GM19238 (cell line): ENCODE data around the gene EMP1.

ENCODE experiments used
- DNase-seq: peaks from one replicate; pipeline ENCODE4 v3.0.0; 2011; ENCODE audit warnings: low spot score; ENCODE audit not compliant: insufficient read length

Gene EMP1

DNA sequence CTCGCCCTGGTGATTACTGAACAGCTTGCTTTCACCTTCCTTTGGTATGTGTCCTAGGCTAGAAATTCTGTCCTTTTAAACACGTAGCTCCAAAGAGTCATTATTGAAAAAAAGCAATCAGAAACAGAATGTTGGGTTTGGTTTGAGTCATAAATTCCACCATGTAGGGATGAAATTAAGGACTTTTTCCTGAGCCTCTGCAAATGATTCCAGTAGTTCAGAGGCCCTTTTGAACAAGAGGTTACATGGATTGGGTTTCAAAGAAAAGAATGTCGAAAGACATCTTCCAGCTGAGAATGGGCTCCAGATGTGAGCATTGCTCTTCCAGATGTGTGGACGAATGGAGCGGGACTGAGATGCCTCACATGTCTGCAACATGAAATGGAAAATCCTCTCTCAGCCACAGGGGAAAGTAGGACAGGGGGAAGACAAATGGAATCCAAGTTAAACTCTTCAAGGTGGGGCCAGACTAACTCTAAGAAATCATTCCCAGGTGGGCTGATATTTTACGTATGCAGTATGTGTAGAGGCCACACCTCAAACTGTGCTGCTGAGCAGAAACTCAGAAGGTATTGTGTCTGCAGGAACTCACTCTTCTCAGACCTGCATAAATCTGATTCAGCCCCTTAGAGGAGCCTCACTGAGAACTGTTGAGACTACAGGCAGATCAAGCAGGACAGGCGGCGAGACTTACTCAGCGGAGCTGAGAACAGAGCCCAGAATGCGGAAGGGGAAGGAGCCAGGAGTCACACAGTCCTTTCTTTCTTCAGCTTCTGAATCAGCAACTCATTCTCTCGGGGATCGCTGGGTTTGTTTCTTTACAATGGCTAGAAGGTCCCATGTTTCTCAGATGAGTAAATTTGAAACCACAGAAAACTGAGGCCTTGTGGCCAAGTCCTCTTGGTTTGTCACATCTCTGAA, 23.3 kb upstream of the EMP1 start:
- peak; percentile 40 for DNase-seq

DNA sequence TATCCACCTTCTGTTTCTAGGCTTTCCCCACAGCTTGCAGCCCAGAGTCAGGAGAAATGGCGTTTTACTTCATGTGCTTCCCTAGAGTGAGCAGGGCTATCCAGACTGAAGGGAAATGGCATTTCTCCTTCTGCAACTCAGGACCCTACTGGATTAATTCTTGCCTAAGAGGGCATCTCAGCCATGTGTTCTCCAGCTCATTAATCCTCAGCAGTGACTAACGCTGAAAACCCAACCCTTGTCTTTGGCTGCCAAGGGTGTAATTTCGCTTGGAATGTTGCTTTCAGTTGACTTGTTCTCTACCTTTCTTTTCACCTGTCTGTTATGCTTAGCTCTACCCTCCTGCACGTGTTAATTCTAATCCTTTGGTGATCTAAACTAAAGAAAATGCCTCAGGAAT, 21.0 kb upstream of the EMP1 start:
- DNase-seq = no peak

DNA sequence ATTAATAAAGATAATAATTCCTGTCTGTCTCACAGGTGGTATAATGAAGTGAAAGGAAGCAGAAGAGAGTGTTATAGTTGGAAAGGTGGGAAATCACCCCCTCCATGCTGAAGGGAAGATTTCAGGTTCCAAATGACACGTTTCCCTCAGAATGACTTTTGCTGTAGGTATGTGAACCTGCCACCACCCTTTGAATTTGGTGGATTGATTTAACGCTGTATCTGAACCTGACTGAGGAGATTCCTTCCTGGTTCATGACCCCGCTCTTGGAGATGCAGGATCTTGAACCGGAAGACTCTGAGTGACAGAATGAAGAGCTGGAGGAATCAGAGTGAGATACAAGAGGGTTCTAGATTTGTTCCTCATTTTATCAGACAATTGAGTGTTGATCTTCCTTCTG, 20.3 kb upstream of the EMP1 start:
- DNase-seq = no peak

DNA sequence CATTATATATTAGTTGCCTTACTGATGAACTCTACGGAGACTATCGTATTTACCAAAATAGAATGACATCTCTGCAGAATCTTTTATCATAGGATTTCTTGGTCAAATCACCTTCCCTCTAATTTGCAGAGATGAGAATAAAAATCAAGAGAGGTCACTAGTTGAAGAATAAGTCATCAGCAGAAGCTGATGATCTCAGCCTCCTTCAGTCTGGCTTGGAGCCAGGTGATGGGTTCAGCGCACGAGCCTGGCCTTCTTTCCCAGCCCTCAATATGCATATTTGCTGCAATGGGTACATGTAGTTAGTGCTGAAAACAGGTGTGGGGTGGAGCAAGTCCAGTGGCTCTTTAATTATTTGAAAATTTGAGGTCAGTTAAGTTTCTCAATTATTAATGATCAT, 19.2 kb upstream of the EMP1 start:
- DNase-seq = no peak

DNA sequence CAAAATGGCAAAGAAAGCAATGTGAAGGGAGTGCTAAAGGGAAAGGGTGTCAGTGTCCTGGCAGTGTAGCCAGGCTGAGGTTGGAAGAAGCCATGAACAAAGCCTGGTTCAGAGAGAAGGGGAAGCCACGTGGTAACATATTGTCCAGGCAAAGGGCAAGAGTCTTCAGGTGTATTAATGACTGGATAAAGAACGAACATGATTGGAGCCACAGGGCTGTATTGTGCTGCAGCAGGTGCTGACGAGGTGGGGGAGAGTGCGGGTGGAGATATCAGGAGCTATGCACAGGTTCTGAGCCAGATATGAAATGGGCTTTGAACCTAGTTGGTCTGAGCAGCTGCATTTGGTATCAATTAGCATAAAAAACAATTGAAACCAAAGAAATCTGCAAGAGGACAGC, 18.6 kb upstream of the EMP1 start:
- DNase-seq = no peak

DNA sequence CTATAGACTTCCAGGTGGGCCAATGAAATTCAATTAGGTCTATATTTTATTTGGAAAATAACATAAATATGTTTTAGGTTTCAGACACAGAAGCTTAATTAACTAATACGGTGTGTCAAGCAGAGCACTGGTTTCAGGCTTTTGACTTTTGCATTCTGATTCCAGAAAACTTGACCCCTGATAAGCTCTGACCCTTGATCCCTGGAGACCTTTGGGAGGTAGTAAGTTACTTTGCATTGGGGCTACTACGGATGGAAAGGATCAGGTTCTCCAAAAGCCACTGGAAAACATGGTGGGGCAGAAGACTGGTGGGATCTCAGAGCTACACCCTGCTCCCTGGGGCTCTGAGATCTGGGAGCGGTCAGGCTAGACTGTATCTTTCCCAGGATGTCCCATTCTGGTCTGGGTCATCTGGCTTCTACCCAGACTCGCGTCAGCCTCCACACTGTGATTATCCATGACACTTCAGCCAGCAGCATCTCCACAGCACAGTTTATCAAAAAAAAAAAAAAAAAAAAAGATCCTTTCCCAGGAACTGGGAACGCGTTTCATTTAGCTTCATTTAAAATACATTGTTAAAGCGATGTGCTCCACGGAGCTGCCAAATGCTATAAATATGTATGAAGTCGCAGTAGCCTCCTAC, 17.8 kb upstream of the EMP1 start:
- no peak for DNase-seq

DNA sequence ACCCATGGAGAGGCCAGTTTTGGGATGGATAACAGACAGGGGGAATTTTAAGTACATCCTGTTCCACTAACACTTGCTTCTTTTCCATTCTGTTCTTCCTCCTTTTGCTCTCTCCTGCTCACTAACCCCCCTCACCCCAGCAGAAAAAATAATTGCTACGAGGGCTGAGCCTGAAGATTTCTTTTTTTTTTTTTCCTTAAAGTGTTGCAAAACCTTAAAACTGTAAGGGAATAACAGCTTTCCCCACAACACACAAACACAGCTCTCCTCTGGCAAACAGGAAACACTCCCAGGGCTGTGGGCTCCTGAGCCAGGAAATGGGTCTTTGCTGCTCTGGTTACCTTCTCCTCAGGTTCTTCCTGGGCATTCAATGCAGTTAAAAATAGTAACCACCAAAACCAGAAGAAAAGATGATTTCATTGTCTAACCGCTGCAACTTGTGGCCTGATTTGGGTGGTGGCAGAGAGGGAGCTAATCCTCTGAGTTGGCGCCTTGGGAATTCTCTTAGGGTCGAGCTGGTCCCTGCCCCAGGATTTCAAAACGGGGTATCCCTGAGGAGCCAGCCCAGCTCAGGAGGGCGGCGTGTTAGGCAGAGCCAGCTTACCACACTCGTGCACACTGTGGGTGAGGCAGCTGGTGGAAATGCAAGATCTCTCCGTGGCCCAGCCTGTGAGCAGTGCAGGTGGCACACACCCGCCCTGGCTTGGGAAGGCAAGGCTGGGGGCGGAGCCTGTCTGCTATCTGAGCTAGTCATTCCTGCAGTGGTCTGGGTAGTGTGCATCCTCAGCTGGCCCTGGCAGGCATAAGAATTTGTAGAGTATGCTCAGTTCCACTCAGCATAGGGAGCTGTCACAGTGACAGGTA, 17.1 kb upstream of the EMP1 start:
- no peak for DNase-seq

DNA sequence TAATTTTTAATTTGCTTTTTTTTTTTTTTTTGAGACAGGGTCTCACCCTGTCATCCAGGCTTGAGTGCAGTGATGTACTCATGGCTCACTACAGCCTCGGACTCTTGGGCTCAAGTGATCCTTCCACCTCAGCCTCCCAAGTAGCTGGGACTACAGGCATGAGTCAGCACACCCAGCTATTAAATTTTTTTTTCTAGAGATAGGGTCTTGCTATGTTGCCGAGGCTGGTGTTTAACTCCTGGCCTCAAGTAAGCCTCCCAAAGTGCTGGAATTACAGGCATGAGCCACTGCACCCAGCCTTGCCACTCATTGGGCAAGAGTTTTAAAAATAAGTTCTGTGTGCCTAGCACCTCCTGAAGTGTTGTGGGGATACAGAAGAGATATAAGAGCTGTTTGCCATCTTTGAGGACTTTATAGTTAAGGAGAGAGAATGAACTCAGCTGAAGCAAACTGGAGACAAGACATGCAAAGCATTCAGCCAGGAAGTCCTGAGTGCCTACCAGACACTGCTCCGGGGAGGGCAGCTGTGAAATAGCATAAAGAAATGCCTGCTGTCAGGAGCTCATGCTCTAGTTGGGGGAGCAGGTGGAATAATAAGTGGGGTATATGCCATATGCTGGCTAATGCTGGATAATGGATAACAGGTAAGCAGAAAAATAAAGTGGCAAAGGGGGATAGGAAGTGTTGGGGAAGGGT, 15.0 kb upstream of the EMP1 start:
- no peak for DNase-seq

DNA sequence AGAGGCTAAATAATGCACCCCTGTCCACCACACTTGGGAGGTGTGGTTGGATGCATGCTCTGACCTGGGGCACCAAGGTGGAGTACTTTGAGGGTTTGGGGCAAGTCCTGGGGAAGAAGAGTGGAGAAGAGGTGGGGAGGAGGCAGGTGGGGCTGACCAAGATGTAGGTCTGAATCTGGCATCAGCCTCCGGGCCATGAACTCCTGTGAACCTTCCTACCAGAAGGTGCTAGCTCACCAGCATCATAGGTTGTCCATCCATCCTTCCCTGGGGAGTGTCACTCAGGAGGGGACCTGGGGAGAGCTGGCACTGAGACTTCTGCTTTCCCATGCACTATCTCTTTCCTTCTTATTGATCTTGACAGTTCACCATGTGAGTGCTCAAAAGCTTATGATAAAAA, 13.6 kb upstream of the EMP1 start:
- no peak for DNase-seq

DNA sequence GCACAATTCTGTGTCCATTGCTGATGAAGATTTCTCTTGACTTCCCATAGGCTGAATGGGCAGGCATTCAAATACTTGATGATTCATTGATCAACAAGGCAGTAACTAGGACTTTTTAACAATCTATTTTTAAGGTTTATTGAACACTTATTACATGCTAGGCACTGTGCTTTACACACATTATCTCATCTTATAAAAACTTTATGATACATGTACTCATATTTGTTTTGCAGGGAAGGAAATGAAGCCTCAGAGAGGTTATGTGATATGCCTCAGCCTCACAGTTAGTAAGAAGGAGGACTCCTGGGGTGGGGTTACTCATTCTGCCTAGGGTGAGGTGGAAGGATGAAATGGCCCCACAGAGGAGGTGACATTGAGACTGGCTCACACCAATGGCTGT, 12.9 kb upstream of the EMP1 start:
- no peak for DNase-seq

DNA sequence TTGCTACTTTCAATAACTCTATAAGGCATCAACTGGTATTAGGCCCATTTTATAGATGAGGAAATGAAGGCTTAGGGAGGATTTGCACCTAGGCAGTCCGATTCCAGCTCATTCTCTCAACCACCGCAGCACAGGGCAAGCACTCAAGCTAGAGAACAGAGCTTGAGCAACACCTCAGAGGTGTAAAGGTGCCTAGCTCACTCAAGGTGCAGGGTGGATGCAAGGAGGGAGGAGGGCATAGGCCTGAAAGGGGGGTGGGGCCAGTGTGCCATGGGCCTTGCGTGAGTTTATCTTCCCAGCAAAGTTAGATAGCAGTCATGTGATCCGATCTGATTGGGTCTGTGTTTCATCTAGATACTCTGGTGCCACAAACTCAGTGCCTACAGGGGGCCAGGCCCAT, 10.2 kb upstream of the EMP1 start:
- DNase-seq = no peak

DNA sequence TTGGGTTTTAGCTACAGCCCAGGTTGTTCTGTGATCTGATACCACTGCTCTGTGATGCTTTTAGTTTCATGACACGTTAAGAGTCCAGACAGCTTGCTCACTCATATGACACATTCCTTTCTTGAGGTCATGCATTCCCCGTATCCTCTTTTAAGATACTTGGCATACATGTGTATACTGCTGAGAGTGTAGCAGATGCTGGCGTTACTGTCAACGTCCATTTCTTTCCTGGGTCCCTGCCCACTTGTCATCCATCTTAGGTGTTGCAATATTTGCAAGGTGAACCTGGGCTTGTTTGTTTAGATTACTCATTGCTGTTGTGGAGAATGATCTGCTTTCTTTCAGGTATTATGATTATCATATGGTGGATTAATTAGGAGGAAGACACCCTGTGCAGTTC, 9.1 kb upstream of the EMP1 start:
- DNase-seq = no peak

DNA sequence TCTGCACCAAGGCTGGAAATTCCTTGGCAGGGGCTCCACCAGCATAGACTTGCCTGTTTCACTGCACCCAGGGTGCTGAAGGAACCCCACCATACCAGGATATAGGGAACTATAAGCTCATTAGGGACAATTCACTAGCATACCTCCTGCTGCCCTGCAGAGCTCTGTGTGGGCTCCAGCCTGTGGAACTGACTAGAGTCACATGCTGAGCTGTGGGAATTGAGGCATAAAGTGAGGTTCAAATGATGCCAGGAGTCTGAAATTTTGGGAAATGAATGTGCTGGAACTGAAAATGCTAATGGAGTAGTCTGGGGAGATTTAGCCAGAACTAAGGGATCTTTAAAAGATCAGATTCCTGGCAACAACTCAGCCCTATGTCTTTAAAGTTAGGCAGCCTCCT, 7.3 kb upstream of the EMP1 start:
- no peak for DNase-seq

DNA sequence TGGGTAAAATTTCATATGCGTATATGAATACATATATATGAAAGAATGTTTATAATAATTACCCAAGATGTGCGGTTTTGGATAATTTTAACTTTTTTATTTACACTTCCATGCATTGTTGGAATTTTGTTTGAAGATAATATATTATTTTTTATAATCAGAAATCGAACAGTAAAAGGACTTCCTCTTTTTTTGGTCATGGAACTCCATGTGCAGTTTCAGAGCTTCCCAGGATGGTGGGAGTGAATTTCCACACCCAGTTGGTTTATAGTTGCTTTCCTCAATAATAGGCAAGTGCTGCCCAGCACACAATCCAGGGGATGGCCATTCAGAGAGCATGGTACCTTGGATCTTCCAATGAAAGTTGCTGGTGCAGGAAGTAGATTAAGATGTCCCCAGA, 6.3 kb upstream of the EMP1 start:
- no peak for DNase-seq

DNA sequence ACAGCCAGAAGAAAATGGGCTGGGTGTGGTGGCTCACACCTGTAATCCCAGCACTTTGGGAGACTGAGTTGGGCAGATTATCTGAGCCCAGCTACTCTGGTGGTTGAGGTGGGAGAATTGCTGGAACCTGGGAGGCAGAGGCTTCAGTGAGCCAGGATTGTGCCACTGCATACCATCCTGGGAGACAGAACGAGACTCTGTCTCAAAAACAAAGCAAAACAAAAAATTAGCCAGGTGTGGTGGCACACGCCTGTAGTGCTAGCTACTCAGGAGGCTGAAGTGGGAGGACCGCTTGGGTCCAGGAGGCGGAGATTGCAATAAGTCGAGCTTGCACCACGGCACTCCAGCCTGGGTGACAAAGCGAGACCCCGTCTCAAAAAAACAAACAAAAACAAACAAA, 3.8 kb upstream of the EMP1 start:
- DNase-seq = no peak

DNA sequence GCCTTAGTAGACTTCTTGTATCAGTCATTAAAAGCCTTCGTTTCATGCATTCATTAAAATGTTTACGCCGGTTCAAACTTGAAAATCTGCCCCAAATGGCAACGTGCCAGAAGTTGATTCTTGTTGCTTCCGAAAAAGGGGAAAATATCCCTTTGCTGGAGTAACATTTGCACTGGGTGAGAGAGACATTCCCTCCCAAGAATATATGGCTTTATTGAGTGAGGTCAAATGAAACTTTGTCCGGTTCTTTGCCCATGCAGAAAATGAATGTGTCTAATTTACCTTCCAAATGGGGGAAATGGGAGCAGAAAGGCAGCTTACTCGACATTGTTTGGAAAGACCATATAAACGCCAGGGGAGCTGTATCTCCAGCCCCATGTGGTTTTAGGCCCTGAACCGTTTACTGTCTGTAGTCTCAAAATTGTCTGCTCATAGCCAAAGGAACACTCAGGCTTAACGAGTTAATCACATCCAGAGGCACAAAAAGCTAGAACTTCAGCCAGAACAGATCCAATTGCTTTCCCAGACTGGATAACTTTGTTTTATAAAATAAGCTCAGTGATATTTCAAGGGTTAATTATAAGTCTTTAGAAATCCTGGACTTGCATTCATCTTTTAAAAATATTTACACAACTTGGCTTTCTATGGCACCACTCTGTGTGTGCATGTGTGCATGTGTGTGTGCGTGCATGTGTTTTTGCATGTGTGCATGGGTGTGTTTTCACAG, 2.9 kb upstream of the EMP1 start:
- DNase-seq = no peak

DNA sequence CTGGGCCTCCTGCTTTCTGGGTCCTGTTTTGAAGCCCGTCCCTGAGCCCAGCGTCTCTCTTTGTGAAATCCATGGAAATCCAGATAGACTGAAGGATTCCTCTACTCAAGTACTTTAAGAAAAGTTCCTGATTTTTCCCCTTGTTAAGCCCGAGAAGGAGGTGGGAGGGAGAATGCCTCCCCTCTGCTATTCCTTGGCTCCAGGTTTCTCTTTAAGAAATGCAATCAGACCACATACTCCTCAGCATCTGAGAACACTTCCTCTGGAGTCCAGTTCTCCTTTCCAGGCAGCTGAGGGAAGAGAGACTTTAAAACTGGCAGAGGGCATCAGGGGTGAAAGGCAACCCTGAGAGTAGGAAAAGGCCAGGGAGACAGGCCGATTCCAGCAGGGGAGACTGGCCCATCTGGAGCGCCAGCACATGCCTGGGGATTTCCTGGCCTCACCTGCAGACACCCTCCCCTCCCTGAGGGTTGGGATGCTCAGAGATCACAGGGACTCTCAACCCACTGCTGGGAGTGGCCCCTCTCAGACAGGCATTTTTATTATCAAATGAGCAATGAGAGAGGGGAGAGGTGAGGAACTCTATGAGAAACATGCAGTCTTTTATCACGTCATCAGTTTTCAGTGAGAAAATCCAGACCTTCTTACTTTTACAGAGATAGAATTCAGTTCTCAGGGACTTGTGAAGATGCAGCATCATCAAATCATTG, 2.0 kb upstream of the EMP1 start:
- no peak for DNase-seq

DNA sequence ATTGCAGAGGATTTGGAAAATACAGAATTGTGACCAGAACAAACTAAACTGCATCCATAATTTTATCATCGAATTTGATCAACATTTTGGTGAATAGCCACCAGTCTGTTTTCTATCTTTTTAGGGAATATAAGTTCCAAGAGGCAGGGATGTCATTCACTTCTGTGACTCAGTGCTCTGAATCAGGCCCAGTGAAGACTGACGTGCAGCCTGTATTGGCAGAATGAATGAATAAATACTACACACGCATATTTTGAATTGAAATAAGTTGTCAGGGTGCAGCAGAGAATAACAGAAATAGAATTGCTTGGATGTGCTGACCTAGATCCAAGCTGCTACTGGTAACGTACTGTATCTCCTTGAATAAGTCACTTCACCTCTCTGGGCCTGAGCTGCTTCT, 1.3 kb upstream of the EMP1 start:
- no peak for DNase-seq

DNA sequence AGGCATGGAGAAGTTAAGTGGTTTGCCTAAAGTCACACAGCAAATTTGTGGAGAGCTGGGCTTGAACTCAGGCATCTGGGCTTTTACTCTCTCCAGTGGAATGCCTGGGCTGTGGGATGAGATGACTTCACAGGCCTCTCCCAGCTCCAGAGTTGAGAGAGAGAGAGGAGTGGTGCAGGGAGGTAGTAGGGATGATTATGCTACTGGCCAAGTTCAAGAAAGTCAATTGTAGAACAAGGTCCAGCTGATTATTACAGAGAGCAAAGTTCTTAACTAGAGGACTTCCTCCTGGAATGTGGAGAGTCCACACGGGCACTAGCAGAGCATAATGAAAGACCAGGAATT, 769 bp upstream of the EMP1 start:
- DNase-seq = no peak

DNA sequence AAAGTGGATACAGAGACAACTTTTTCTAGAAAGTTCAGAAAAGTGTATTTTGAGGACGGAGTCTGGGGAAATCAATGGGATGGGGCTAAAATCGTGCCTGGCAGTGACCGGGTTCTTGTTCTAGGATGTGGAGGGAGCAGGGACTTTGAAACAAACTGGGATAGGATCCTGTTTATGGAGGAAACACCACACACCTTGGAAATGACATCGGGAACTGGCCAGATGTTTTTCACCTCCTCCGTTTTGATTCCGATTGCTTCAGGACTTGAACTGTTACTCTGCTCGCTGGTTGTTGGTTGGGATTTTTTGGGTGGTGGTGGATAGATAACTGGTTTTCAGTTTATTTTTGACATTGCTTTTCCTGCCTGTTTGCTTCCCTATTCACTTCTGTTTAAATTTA, 506 bp downstream of the EMP1 start:
- no peak for DNase-seq
